ENCODE measurements around the gene GBX1. TPM values are rescaled to one million over a fixed set of nuclear protein-coding genes. Genes with fewer than 3 reads are reported as not detected.

The GBX1 gene
- total and polyA plus RNA-seq, 12 donors = not detected

- no peak for TF ChIP-seq CTCF (IDR thresholded peaks at IDR 0.05)
- TF ChIP-seq POLR2A (IDR thresholded peaks at IDR 0.05) = no peak
- Histone ChIP-seq H3K4me3 (no peak overlapping the region), H3K4me1 (replicated peaks in 1 of 2) (no peaks in the 10 kb centered on the region), H3K9me3 (replicated peaks in 1 of 3) (no peaks in the 10 kb centered on the region), H3K36me3 (replicated peaks in 1 of 2) (no peaks in the 10 kb centered on the region), H3K27me3 (no peaks in the 10 kb centered on the region), H3K27ac (no peak overlapping the region)
- no peak for DNase-seq
- intact Hi-C loops (cut with DNase I) = no loop called here
Observed at GRCh38 chr7:151197932-151198331, 30.4 kb upstream of the GBX1 start.

GRCh38 chr7:151195616-151196450, 28.3 kb upstream of the GBX1 start:
- Histone ChIP-seq H3K27ac (no peak overlapping the region), H3K4me3 (no peak overlapping the region), H3K27me3 (no peaks in the 10 kb centered on the region), H3K36me3 (replicated peaks in 1 of 2) (no peaks in the 10 kb centered on the region), H3K9me3 (replicated peaks in 1 of 3) (no peaks in the 10 kb centered on the region), H3K4me1 (replicated peaks in 1 of 2) (no peaks in the 10 kb centered on the region)
- TF ChIP-seq CTCF (IDR thresholded peaks at IDR 0.05) (no peak), POLR2A (IDR thresholded peaks at IDR 0.05) (no peak)
- intact Hi-C loops (cut with DNase I) = no loop called here
- 47 to 61% (median 52%) methylated on average over 18 to 19 of the region's 19 CpGs for WGBS, 4 donors
- DNase-seq = no peak

- intact Hi-C loops (cut with DNase I) = no loop called here
- TF ChIP-seq POLR2A (IDR thresholded peaks at IDR 0.05) (no peak), CTCF (IDR thresholded peaks at IDR 0.05) (no peak)
- DNase-seq = no peak
- 58 to 89% (median 81%) methylated on average over 4 to 7 of the region's 7 CpGs for WGBS, 4 donors
- H3K9me3 ChIP-seq (replicated peaks in 1 of 3) = no peaks in the 10 kb centered on the region
- H3K27me3 ChIP-seq = no peaks in the 10 kb centered on the region
- H3K36me3 ChIP-seq (replicated peaks in 1 of 2) = no peaks in the 10 kb centered on the region
- H3K4me3 ChIP-seq = no peak overlapping the region
- no peak overlapping the region for H3K27ac ChIP-seq
- no peaks in the 10 kb centered on the region for H3K4me1 ChIP-seq (replicated peaks in 1 of 2)
Observed at GRCh38 chr7:151194188-151194587, 26.7 kb upstream of the GBX1 start.

DNA sequence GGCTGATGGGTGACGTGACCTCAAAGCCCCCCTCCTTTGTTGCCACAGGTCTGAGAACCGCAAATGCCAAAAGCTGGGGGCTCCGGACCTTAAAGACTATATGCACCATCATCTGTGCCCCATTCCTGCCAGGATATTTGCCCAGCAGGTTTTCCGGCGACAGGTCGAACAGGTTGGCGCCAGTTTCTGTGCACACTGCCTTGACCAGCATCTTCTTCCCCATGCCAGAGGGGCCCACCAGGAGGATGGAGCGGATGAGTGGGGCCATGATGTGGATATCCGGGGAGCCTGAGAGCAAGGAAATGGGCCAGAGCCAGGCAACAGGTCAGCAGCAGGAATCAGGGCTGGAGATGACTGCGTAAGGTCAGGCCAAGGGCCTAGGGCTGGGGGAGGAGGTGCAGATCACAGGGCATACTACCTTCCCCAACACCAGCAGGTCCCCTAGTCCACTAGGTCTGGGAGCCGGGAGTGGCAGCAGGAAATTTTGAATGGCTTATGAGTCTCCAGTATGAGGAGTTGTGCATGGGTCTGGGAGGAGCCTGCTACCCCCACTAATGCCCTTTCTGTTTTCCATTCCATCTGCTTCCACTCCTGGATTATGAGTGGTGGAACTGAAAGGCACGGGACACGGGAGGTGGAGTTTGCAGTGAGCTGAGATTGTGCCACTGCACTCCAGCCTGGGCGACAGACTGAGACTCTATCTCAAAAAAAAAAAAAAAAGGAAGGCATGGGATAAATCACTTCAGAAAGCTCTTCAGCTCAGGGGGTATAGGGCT, 25.9 kb upstream of the GBX1 start:
- no peak for DNase-seq
- H3K27ac ChIP-seq = no peak overlapping the region
- H3K9me3 ChIP-seq (replicated peaks in 1 of 3) = no peaks in the 10 kb centered on the region
- H3K4me3 ChIP-seq = no peak overlapping the region
- TF ChIP-seq POLR2A (IDR thresholded peaks at IDR 0.05) = no peak
- intact Hi-C loops (cut with DNase I) = no loop called here
- no peaks in the 10 kb centered on the region for H3K27me3 ChIP-seq
- H3K36me3 ChIP-seq (replicated peaks in 1 of 2) = no peaks in the 10 kb centered on the region
- no peaks in the 10 kb centered on the region for H3K4me1 ChIP-seq (replicated peaks in 1 of 2)
- 87 to 93% (median 91%) methylated on average over 11 to 14 of the region's 14 CpGs for WGBS, 4 donors

Measured in adrenal gland (tissue), 12 donors.